Measurements from ENCODE around the gene HERC2. TPM values are rescaled to one million over a fixed set of nuclear protein-coding genes. Genes with fewer than 3 reads are reported as not detected.
"Not testable (repeated sequence)": the region's sequence is repeated elsewhere in the genome, so short reads cannot be mapped to it uniquely, and the experiment has no call there.

HERC2 gene
- total and polyA plus RNA-seq, 2 donors (not counting 3 experiments of a cell fraction or from before 2014, with no cell fraction given), result 46.1 to 83.9 TPM

- Histone ChIP-seq H3K79me2 (ENCODE audit: control insufficient read depth, insufficient read depth, low read length) (no peaks in the 10 kb centered on the region), H3K9me1 (replicated peaks; ENCODE audit: control insufficient read depth, extremely low read depth, insufficient read depth, low read length) (no peaks in the 10 kb centered on the region), H3K36me3 (ENCODE audit: control insufficient read depth in 2 of 2, extremely low read depth in 1 of 2, insufficient read depth in 2 of 2, low read length in 2 of 2) (peaks cover 2 to 12% of the 10 kb centered on the region in 2 experiments), H2AFZ (ENCODE audit: low read depth, low read length) (no peak overlapping the region), H3K9me3 (replicated peaks; ENCODE audit: control insufficient read depth, insufficient read depth, low read length) (no peaks in the 10 kb centered on the region), H3K27ac (ENCODE audit: insufficient read depth, low read depth, low read length) (no peak overlapping the region), H3K4me2 (ENCODE audit: insufficient read depth, low read length) (no peak overlapping the region), H3K27me3 (ENCODE audit: control insufficient read depth in 2 of 2, insufficient read depth in 2 of 2, low read length in 2 of 2) (no peaks in the 10 kb centered on the region), H4K20me1 (replicated peaks; ENCODE audit: control insufficient read depth, extremely low read depth, insufficient read depth, low read length) (no peaks in the 10 kb centered on the region), H3K9ac (replicated peaks; ENCODE audit: extremely low read depth, insufficient read depth, low read length) (no peak overlapping the region), H3K4me3 (replicated peaks in 1 of 3; ENCODE audit: insufficient read depth in 1 of 3, low read depth in 1 of 3, low read length in 3 of 3) (no peak overlapping the region), H3K4me1 (ENCODE audit: control insufficient read depth, extremely low read depth, insufficient read depth, low read length) (no peaks in the 10 kb centered on the region)
- no peak for FAIRE-seq
- no TSS peak for BruUV-seq (replicated peaks)
- ChIA-PET POLR2A (no interaction called here), CTCF (no interaction called here)
- dilution Hi-C loops (cut with MboI; ENCODE audit: extremely low pct_ligation_motif_present, low sequenced_read_pairs), result no loop called here
- intact Hi-C loops (cut with micrococcal nuclease), result no loop called here
- TF ChIP-seq JUN (IDR thresholded peaks at IDR 0.05; ENCODE audit: borderline replicate concordance, insufficient read depth, insufficient read length, low read depth) (no peak), CTCF (IDR thresholded peaks at IDR 0.05; ENCODE audit: extremely low read depth in 1 of 2, insufficient read depth in 1 of 2, low read depth in 1 of 2, low read length in 2 of 2) (no peak), MYC (IDR thresholded peaks at IDR 0.05; ENCODE audit: low read depth, low read length) (no peak)
- no peak for DNase-seq (ENCODE audit: low read depth, low spot score)
Measured at GRCh38 chr15:28243399-28243798, 78.6 kb downstream of the HERC2 start.

- H2AFZ ChIP-seq (ENCODE audit: low read depth, low read length); H4K20me1 ChIP-seq (replicated peaks; ENCODE audit: control insufficient read depth, extremely low read depth, insufficient read depth, low read length); H3K27me3 ChIP-seq (ENCODE audit: control insufficient read depth in 2 of 2, insufficient read depth in 2 of 2, low read length in 2 of 2); H3K4me3 ChIP-seq (replicated peaks in 1 of 3; ENCODE audit: insufficient read depth in 1 of 3, low read depth in 1 of 3, low read length in 3 of 3); FAIRE-seq; H3K9ac ChIP-seq (replicated peaks; ENCODE audit: extremely low read depth, insufficient read depth, low read length); intact Hi-C loops (cut with micrococcal nuclease); H3K36me3 ChIP-seq (ENCODE audit: control insufficient read depth in 2 of 2, extremely low read depth in 1 of 2, insufficient read depth in 2 of 2, low read length in 2 of 2); H3K9me1 ChIP-seq (replicated peaks; ENCODE audit: control insufficient read depth, extremely low read depth, insufficient read depth, low read length); BruUV-seq (replicated peaks); dilution Hi-C loops (cut with MboI; ENCODE audit: extremely low pct_ligation_motif_present, low sequenced_read_pairs); H3K4me2 ChIP-seq (ENCODE audit: insufficient read depth, low read length); H3K27ac ChIP-seq (ENCODE audit: insufficient read depth, low read depth, low read length); H3K4me1 ChIP-seq (ENCODE audit: control insufficient read depth, extremely low read depth, insufficient read depth, low read length); H3K79me2 ChIP-seq (ENCODE audit: control insufficient read depth, insufficient read depth, low read length); CTCF ChIA-PET; H3K9me3 ChIP-seq (replicated peaks; ENCODE audit: control insufficient read depth, insufficient read depth, low read length): not testable (repeated sequence)
- peak; percentile 84 for DNase-seq (ENCODE audit: low read depth, low spot score)
- POLR2A ChIA-PET, result interaction anchor here (0.6 kb wide), 1 partner anchor 11 kb away, joined by 6 read pairs; no protein-coding TSS in a partner anchor
Measured at GRCh38 chr15:28238296-28238695, 83.7 kb downstream of the HERC2 start.

- H3K9ac ChIP-seq (replicated peaks; ENCODE audit: extremely low read depth, insufficient read depth, low read length); H3K27ac ChIP-seq (ENCODE audit: insufficient read depth, low read depth, low read length); intact Hi-C loops (cut with micrococcal nuclease); H4K20me1 ChIP-seq (replicated peaks; ENCODE audit: control insufficient read depth, extremely low read depth, insufficient read depth, low read length); H3K79me2 ChIP-seq (ENCODE audit: control insufficient read depth, insufficient read depth, low read length); H3K9me3 ChIP-seq (replicated peaks; ENCODE audit: control insufficient read depth, insufficient read depth, low read length); H3K9me1 ChIP-seq (replicated peaks; ENCODE audit: control insufficient read depth, extremely low read depth, insufficient read depth, low read length); FAIRE-seq; H3K36me3 ChIP-seq (ENCODE audit: control insufficient read depth in 2 of 2, extremely low read depth in 1 of 2, insufficient read depth in 2 of 2, low read length in 2 of 2); POLR2A ChIA-PET; H3K4me3 ChIP-seq (replicated peaks in 1 of 3; ENCODE audit: insufficient read depth in 1 of 3, low read depth in 1 of 3, low read length in 3 of 3); BruUV-seq (replicated peaks); H3K27me3 ChIP-seq (ENCODE audit: control insufficient read depth in 2 of 2, insufficient read depth in 2 of 2, low read length in 2 of 2); H3K4me2 ChIP-seq (ENCODE audit: insufficient read depth, low read length); dilution Hi-C loops (cut with MboI; ENCODE audit: extremely low pct_ligation_motif_present, low sequenced_read_pairs); H2AFZ ChIP-seq (ENCODE audit: low read depth, low read length); H3K4me1 ChIP-seq (ENCODE audit: control insufficient read depth, extremely low read depth, insufficient read depth, low read length): not testable (repeated sequence)
- peak; percentile 32 for DNase-seq (ENCODE audit: low read depth, low spot score)
- CTCF ChIA-PET, result interaction anchor here (0.7 kb wide), 1 partner anchor 114 kb away, joined by 3 read pairs; no protein-coding TSS in a partner anchor
Measured at GRCh38 chr15:28231743-28232142, 90.2 kb downstream of the HERC2 start.
